ENCODE data around the gene TOP3B. TPM values are rescaled to one million over a fixed set of nuclear protein-coding genes. Genes with fewer than 3 reads are reported as not detected.

Gene TOP3B
- total RNA-seq, 1 donor from 2014 or later: 13.1 TPM

DNA sequence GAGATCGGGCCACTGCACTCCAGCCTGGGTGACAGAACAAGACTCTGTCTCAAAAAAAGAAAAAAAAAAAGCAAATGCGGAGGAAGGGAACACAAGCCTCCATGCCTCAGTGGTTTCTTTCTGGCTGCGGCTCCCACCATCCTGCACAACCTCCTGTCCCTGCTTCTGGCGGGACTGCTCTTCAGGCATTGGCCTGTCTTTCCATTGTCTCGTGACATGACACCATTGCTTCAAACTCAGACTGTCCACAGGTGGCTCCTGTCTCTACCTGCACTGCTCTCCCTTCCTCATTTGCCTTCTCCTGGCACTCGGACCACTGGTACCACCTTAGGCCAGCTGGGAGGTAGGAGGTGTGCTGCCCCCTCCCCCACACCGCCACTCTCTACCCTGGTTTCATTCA is 19.3 kb downstream of the TOP3B start:
- no peak for DNase-seq (ENCODE audit: low read depth in 2 of 2)

DNA sequence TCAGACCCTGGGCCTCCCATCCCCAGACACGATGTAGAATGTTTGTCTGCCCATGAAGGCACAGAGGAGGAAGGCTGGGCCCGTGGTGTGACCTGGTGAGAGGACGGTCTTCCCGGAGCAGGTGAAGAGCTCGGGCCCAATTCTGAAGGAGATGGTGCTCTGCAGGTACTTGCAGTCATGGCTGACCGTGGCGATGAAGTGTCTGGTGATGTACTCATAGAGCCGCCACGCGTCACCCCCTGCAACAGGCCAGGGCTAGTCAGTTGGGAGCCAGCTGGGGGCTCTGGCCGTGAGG is 20.0 kb downstream of the TOP3B start:
- no peak for DNase-seq (ENCODE audit: low read depth in 2 of 2)

DNA sequence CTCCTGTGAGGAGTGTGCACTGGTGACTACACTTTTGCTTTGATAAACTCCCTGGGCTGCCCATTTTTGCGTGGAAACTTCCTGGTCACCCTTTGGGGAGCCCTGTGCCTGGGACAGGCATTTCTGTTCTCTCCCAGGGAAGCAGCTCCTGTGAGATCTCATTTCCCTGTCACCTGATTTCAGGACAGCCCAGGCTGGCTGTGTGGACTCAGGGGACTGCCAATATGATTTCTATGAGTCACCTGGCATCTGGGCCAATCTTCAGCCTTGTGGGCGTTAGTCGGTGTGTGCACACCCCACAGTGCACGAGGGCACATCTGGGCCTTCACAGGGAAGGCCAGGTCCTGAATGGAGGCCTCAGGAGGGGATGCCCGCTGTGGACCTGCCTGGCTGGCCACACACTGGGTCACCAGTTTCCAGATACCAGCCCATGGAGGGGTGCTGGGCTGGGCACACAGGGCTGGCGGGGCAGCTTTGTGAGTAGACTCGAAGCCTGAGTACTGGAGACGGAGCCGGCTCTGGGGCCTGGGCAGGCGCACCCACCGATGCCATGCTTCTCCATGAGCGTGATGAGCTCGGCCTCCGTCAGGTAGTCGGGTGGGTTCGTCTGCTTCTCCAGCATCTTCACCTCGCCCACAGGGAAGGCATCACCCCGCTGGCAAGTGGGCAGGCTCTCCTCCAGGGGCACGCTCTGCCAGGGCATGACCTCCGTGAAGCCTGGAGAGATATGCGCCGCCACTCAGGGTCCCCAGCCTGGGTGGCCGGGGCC is 20.5 kb downstream of the TOP3B start:
- peak in 1 of 2 donors; percentile 33 for DNase-seq (ENCODE audit: low read depth in 2 of 2)

DNA sequence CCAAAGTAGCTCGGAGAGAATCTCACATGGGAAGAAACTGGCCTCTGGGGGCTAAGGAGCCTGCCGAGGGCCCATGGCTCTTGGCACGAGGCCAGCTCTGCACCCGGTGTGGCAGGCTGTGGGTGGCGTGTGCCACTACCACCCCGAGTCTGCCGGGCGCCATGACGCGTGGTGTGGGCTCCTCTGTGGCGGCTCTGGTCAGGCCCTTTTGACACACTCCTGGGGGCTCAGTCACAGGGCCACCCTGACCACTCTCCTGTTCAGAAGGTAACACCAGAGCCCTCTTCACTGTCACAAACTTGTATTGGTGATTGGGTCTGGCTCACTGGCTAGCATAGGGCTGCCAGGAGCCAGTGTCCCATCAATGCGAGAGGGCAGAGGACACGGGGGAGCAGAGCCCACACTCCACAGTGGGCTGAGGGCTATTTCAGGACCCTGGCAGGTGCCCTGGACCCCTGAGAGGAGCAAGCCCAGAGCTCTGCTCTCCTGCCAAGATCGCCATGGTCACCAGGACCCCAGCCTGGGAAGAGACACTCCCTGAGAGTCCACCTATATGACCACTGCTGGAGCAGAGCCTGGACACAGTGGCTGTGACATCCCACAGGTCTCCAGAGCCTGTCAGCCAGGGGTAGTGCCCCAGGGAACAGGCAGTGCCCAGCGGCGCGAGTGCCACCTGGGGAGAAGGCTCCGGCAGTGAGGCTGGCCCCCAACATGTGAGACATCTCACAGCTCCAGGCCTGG is 21.3 kb downstream of the TOP3B start:
- DNase-seq (ENCODE audit: low read depth in 2 of 2): no peak

DNA sequence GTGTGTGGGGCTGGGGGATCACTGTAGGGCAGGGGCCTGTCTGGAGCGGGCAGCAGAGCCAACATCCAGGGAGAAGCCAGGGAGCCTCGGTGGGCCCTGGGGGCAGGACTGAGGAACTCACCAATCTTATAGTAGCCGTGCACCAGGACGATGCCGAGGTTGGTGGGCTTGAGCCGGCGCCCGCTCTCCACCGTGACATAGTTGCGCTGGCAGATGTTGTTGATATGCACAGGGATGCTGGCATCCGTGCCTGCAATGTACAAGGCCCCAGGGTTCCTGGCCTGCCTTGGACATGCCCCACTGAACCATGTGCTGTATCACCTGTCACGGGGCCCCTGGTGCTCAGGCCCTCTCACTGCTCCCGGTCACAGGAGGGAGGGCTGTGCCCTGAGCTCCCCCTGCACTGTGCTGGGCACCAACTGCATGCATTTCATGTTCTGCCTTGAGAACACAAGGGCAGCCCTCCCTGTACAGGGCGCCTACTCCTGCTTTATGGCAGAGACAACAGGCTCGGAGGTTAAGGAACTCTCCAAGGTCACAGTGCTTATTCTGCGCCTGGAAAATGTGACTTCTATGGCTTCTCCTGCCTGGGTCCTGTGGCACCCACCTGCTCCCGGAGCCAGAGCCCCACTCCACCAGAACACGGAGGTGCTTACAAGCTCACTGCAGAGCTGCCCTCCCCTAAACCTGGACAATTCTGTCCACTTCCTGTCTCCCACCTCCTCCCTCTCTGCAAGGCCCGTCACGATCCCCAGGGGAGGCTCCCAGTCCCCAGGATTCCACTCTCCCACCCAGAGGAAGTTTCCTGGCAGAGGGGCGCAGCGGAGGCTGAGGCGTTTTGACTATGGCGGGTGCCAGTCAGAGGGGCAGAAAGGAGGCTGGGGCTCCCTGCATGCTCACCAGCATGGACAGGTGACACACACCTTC is 22.1 kb downstream of the TOP3B start:
- no peak for DNase-seq (ENCODE audit: low read depth in 2 of 2)

DNA sequence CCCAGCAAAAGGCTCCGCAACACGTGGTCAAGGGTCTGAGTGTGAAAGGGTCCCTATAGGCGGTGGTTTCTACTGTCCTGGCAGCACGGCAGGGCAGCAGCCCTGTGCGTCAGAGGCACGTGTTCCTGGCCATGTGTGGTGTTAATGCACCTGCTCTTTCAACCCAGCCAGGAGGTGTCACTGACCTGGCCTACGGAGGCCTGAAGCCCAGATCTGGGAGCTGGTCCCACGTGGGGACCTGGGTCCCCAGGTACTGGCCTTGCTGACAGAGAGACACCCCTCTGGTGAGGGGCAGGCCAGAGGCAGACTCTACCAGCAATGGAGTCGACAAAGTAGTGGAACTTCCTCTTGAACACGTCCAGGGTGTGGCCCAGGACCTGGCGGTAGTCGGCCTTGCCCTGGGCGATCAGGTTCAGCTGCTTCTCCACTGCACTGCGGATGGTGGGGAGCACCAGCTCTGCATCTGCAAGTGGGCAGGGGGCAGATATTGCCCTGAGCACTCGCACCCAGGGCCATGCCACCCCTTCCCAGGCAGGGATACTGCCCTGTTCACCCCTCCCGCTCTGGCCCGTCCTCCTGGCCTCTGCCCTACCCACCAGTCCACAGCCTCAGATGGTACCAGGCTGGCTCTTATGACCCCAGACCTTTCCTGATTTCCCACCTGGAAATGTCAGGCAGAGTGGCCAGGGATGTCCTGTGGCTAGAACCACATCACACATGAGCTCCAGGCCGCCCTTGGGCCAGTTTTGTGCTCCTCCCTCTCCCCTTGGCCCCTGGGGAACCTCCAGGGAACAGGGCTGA is 23.1 kb downstream of the TOP3B start:
- no peak for DNase-seq (ENCODE audit: low read depth in 2 of 2)

DNA sequence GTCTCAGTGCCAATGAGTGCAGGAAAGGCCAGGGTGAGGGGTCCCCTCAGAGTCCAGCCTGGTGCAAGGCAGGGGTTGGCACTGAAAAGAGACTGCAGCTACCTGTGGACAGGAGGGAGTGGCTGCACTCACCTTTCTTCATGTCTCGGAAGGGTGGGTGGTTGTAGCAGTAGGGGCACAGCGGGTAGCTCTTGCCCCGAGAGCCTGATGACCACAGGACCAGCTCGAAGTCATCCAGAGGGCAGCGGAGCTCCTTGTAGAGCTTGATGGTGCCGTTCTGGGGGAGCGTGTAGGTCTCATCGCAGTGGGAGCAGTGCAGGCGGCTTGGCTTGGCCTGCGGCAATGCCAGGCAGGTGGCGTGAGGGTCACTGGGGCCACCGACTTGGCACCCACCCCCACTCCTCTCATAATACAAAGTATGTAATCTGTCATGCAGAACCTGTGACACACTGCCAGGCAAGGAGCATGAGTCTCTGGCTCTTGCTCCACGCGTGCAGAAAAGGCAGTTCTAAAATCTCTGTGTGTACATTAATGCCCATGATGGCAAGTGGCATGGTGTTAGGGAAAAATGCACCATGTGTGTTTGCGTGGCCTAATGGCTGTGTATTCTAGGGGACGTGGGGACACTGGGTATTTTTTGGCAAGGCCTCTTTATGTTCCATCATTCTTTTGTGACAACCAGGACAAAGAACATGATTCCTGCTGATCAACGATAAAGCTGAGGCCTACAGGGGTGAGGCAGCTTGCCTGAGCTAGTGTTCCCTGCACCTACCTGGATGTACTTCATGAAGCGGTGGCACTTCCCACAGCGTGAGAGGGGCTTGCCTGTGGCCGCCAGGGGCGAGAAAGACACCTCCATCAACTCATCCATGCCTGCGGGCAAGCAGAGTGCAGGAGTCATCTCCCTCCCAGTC is 24.0 kb downstream of the TOP3B start:
- DNase-seq (ENCODE audit: low read depth in 2 of 2): no peak

DNA sequence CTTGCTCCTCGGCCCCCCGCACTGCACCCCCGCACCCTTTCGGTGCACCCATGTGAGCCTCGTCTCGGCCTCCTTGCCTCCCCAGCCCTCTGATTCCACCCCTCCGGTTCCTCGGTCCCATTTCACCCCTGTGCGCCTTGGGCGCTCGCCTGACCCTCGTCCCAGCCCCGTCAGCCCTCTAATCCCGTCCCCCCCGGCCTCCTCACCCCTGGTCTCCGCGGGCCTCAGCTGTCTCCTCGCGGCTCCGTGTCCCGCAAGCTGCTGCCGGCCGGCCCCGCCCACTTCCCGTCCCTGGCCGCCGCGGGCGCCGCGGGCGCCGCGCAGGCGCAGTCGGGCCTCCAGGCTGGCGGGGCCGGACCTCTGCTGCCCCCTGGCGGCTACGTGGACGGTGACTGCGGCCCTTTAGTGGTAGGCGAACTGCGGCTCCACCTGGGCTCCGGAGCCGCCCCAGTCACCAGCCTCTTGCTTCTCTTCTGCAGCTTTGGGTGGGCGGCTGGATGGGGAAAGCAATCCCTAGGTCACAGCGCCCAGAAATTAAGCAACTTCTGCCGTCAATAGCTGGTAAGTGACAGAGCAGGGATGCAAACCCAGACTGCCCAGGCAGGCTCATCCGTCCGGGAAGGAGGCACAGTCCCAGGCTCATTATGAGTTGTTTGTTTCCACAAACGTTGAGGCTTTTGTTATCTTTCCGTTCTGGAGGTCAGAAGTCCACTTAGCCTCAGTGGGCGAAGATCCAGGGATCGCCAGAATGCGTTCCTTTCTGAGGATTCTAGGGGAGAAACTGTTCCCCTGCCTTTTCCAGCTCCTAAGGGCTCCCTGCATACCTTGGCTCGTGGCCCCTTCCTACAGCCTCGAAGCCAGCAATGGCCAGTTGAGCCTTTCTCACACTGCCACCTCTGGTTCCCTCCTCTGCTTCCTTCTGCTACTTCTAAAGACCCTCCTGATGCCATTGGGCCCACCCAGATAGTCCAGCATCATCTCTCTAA is 29.7 kb downstream of the TOP3B start, which contains the start of gene PPM1F:
TSS of gene PPM1F (minus strand) at position 263 of the 986 bp plus-strand sequence. CDS start 6,800 bp downstream, outside the sequence.
- peak in 1 of 2 donors; percentile 74 for DNase-seq (ENCODE audit: low read depth in 2 of 2)

DNA sequence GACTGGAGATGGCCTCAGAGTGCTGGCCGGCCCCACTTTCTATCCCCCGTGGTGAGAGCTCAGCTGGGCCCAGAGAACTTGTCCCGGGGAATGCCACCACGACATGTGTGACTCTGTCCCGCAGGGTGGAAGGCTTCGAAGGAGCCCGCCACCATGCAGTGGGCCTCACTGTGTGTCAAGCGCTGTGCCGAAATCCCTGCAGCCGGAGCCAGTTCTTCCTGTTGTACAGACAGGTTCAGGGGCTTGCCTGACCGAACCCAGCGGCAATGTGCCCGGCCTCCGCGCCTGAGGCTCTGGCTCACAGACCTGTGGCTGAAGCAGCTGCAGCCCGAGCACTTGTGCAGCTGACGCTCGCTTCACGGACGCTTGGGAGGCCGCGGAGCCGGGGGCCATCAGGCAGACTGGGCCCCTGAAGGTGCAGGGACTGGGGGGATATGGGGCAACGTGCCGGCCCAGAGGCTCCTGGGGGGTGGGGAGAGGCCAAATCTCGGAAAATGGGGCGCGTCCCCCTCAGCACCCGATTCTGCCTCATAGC is 30.6 kb downstream of the TOP3B start:
- peak in 1 of 2 donors; percentile 59 for DNase-seq (ENCODE audit: low read depth in 2 of 2)

DNA sequence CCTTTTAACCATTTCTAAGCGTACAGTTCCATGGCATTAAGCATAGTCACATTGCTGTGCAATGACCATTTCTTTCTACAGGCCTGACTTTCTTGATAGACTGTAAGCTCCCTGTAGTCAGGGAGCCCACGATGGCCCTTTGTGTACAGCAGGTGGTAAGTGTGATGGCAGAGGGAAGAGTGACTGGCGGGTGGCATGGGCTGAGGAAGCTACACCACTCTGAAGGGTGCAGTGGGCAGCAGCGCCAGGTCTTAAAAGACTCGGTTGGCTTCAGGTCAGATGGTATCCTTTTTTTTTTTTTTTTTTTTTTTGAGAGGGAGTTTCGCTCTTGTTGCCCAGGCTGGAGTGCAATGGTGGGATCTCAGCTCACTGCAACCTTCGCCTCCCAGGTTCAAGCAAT is 31.5 kb downstream of the TOP3B start:
- DNase-seq (ENCODE audit: low read depth in 2 of 2): no peak

DNA sequence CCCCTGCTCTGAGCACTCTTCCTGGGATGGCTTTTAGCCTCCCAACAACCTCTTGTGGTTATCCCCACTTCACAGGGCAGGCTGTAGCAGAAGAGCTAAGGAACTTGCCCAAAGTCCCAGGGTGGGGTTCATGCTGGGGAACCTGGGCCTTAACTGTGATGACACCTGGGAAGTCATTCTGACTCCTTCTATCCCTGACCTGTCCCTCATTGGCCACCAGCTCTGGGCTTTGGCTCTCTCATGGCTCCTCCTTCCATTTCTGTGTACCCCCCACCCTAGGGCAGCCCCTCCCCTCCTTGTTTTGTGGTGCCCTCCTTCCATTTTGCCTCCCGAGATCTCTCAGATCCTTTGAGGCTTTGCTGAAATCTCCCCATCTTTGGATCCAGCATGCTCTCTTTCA is 32.6 kb downstream of the TOP3B start:
- DNase-seq (ENCODE audit: low read depth in 2 of 2): no peak

DNA sequence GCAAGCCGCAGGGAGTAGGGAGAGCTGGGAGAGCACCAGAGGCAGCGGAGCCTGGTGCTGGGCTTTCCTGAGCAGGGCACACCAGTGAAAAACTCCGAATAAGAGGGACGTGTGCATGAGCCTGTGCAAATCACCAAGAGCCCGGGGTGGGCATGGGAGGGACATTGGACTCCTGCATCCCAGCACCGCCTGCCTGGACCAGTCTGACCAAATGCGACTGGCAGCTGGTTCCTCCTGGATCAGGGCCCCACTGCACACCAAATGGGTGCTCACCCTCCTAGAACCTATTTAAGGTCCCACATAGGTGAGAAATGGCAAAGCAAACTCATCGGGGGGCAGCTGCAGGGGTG is 33.0 kb downstream of the TOP3B start:
- no peak for DNase-seq (ENCODE audit: low read depth in 2 of 2)

DNA sequence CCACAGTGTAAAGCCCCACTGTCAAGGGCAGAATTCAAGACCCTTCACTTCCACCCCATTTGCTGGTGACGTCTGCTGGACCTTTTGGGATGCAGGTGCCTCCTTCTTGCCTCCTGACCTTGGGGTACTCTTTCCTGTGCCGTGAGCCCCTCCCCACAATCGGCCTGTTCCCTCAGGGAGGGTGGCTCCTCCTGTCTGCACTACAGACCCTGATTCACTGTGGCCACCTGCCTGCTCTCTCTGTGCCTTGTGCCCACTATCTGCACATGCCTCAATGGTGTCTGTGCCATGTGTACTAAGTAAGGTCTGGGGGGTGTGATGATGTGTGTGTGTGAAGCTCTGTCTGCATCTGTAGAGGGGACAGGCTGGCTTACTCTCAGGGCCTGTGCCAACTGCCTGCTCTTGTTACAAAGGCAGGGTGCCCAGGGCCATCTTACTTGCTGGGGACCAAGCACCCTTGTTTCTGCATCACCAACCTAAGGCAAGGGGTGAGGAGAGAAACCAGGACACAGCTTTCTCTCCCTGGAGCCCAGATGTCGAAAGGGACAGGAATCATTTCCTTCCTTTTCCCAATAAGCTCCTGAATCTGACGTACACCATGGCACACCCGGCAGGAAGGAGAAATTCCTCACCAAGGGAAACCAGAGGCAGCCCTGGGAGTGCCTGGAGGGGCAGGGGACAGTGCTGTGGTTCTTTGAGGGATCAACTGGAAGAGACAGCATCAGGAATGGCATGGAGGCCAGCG is 33.6 kb downstream of the TOP3B start:
- DNase-seq (ENCODE audit: low read depth in 2 of 2): no peak

DNA sequence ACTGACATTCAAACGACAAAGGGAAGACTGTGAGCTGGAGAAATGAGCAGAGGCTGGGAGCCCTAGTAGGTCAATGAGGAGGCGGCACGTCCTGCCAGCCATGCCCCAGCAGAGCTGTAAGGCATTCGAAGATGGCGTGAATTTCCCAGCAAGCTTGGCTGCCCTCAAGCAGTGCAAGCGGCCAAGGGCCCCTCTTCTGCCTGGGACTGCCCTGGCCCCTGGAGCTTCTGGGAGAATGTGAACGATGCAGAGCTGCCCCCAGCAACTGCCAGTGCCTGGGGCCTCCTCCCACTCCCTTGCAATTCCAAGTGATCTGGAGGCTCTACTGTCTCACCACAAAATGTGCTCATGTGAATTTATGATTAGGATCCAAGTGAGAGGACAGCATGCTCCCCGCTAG is 34.2 kb downstream of the TOP3B start:
- DNase-seq (ENCODE audit: low read depth in 2 of 2): no peak

DNA sequence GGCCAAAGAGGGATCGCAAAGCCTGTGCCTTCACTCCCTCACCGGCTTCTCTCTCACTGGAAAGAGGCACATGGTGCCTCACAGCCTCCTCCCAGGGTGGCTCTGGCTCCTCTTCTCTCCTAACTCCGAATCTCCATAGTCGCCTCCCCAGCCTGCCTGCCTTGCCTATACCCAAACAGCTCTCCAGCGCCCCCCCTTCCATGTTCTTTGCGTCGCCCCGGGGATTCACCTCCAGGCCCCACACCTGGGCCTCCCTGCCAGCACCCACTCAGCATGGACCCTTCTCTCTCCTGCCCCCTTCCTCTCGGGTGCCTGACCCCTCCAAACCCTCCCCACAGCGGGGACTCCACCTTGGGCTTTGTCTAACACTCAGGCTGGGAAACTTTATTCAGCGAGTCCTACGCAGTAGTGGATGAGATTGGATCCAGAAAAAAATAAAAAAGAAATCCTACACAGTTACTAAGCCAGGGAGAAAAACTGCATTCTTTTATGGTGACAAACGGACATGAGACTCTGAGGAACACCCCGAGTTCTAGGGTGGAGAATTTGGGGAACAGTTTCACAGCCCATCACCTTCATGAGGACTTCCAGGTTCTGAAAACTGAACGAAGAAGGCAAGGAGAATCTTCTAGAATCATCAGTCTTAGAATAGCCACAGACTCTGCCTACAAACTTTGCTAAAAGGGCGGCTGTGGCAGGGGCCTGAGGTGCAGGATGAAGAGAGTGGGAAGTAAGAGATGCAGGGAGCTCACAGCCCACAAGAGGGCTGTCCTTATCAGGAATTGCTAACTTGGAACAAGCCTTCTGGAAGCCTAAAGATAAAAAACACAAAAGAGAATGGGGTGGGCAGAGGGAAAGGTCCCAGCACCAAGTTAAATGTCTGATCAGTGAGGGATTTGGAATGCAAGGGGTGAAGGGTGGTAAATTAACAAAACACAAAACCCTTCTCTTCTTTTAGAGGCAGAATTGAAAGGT is 35.3 kb downstream of the TOP3B start:
- peak in 1 of 2 donors; percentile 64 for DNase-seq (ENCODE audit: low read depth in 2 of 2)

DNA sequence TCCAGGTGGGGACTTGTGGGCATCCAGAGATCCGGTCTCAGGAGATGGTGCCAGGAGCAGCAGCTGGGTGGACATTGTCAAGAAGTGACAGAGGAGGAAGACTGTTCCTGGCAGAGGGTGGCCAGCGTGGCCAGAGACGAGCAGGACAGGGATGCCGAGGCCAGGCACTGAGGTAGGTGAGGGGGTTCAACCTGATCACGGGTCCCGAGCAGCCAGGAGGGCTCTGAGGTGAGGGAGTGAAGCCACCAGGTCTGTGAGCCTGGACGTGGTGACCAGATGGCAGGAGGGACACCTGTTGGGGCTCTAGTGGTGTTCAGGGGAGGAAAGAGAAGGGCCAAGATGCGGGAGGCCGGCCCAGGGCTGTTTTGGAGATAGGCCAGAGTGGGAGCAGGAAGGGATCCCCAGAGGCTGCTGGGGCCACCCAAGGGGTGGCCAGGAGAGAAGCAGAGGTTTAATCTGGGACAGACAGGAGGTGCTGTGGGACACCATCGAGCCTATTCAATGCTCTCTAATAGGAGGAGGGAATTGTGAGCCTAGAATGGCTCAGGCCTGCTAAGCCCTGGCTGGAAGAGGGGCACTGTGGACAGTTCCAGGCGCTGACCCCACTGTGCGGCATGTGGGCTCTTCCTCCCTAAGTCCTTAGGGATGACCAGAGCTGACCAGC is 36.2 kb downstream of the TOP3B start:
- DNase-seq (ENCODE audit: low read depth in 2 of 2): no peak
